Colonic mucosa (tissue), 4 donors: ENCODE measurements around the gene TRIO. TPM values are rescaled to one million over a fixed set of nuclear protein-coding genes. Genes with fewer than 3 reads are reported as not detected.

Experiments
- DNase-seq: peaks from one replicate; pipeline ENCODE4 v3.0.0-alpha.2; 2020
- H3K27ac ChIP-seq: fragments of 200-600 bp; one replicate; pipeline ENCODE4 v1.8.0; 2021
- H3K27me3 ChIP-seq: fragments of 200-600 bp; one replicate; pipeline ENCODE4 v1.8.0; 2021
- H3K36me3 ChIP-seq: fragments of 200-600 bp; one replicate; pipeline ENCODE4 v1.8.0; 2021
- H3K4me1 ChIP-seq: fragments of 200-600 bp; one replicate; pipeline ENCODE4 v1.8.0; 2021; ENCODE audit warnings: mild to moderate bottlenecking
- H3K4me3 ChIP-seq: fragments of 200-600 bp; one replicate; pipeline ENCODE4 v1.8.0; 2021
- H3K9ac ChIP-seq, 2 donors: one replicate each; pipeline ENCODE4 v1.7.0; 2013; ENCODE audit warnings: control low read depth in 2 of 2, low read depth in 2 of 2, low read length in 2 of 2
- H3K9me3 ChIP-seq: fragments of 200-600 bp; one replicate; pipeline ENCODE4 v1.8.0; 2021
- CTCF ChIP-seq: fragments of 200-600 bp; IDR thresholded peaks from one replicate; pipeline ENCODE4 v1.8.0; 2022; ENCODE audit warnings: antibody characterized with exemption, mild to moderate bottlenecking
- intact Hi-C: fragments of 100-400 bp; cut with DNase I; formaldehyde crosslinking; loops from one replicate; pipeline ENCODE4 v1.14.1; 2022
- total RNA-seq, 2 donors: library from RNA; stranded (reverse); fragmentation: NEBNext Ultra II Directional in 1 of 2; extraction: Animal tissue kit (Norgen Biotek cat#: 25700) in 1 of 2; gene quantifications; one replicate each; pipeline ENCODE4 v1.2.1, GENCODE V29; 2021
- donor health status: healthy.
- donor health status: DM: no; HTN: no; CAD: no.
- donor health status: DM: no; HTN: no; CAD: no.

The TRIO gene
- total RNA-seq, 2 donors from 2014 or later: 134 to 138 TPM

DNA sequence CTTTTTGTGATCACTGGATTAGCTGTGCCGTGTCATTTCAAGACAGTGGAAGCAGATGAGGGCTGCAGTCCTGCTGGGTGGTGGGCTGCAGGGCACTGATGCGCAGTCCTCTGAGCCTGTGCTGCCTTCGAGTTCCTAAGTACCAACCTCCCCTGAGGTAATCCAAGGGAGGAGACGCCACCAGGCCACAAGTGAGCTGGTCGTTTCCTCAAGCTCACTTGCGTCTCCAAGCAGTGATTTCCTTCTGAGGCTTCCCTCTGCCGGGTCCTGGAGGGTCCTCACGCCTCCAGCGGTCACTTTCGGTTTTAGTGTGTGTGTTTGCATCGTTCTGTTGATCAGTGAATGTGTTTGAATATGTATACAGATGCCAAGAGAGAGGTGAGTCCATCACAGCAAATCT lies 115.7 kb downstream of the TRIO start:
- intact Hi-C loops: no loop called here
- Histone ChIP-seq H3K27me3 (no peaks in the 10 kb centered on the region), H3K9ac (no peak overlapping the region), H3K4me1 (no peaks in the 10 kb centered on the region), H3K27ac (no peak overlapping the region), H3K36me3 (no peaks in the 10 kb centered on the region), H3K9me3 (no peaks in the 10 kb centered on the region), H3K4me3 (no peak overlapping the region)
- TF ChIP-seq CTCF: no peak
- DNase-seq: no peak

- Histone ChIP-seq H3K36me3 (no peaks in the 10 kb centered on the region), H3K9ac (no peak overlapping the region), H3K4me1 (no peaks in the 10 kb centered on the region), H3K27me3 (no peaks in the 10 kb centered on the region), H3K27ac (no peak overlapping the region), H3K9me3 (no peaks in the 10 kb centered on the region), H3K4me3 (no peak overlapping the region)
- DNase-seq: no peak
- TF ChIP-seq CTCF: no peak
- intact Hi-C loops: loop anchor here (10.0 kb wide), 1 partner anchor 116 kb away; the partner anchor contains the start of gene TRIO
Observed at GRCh38 chr5:14260637-14261036, 117.5 kb downstream of the TRIO start.

GRCh38 chr5:14261235-14261634 lies 118.1 kb downstream of the TRIO start:
- H3K27ac ChIP-seq: no peak overlapping the region
- intact Hi-C loops: loop anchor here (10.0 kb wide), 1 partner anchor 116 kb away; the partner anchor contains the start of gene TRIO
- no peak for TF ChIP-seq CTCF
- no peak overlapping the region for H3K4me3 ChIP-seq
- no peak overlapping the region for H3K9ac ChIP-seq
- no peaks in the 10 kb centered on the region for H3K4me1 ChIP-seq
- no peaks in the 10 kb centered on the region for H3K27me3 ChIP-seq
- no peak for DNase-seq
- no peaks in the 10 kb centered on the region for H3K9me3 ChIP-seq
- H3K36me3 ChIP-seq: no peaks in the 10 kb centered on the region

- DNase-seq: no peak
- intact Hi-C loops: loop anchor here (10.0 kb wide), 1 partner anchor 117 kb away; the partner anchor contains the start of gene TRIO
- no peaks in the 10 kb centered on the region for H3K36me3 ChIP-seq
- no peaks in the 10 kb centered on the region for H3K27me3 ChIP-seq
- H3K27ac ChIP-seq: no peak overlapping the region
- no peak for TF ChIP-seq CTCF
- no peaks in the 10 kb centered on the region for H3K9me3 ChIP-seq
- H3K4me3 ChIP-seq: no peak overlapping the region
- no peak overlapping the region for H3K9ac ChIP-seq
- no peaks in the 10 kb centered on the region for H3K4me1 ChIP-seq
Observed at GRCh38 chr5:14261856-14262611, 118.9 kb downstream of the TRIO start.

DNA sequence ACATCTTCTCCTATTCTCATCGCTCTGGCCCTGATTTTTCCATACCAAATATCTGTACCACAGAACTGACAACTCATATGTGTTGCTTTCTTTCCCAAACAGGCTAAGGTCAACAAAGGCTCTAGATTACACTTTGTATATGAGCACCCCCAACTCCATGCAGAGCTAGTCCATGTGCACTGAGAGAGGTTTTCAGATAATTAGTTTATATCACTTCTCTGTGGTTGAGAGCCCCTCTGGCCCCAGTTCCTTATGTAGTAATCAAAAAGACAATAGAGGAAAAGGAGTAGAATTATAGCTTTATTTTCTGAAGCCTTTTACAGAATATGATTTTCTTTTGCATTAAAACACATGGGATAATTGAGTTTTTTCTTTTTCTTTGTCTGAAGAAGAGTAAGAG lies 120.0 kb downstream of the TRIO start:
- no peak overlapping the region for H3K27ac ChIP-seq
- no peak overlapping the region for H3K9ac ChIP-seq
- intact Hi-C loops: loop anchor here (10.0 kb wide), 1 partner anchor 118 kb away; the partner anchor contains the start of gene TRIO

More for the DNA sequence above, 120.0 kb downstream of the TRIO start:
- no peak overlapping the region for H3K4me3 ChIP-seq
- TF ChIP-seq CTCF: no peak
- H3K9me3 ChIP-seq: no peaks in the 10 kb centered on the region
- H3K4me1 ChIP-seq: no peaks in the 10 kb centered on the region
- no peaks in the 10 kb centered on the region for H3K27me3 ChIP-seq
- DNase-seq: no peak
- H3K36me3 ChIP-seq: no peaks in the 10 kb centered on the region
